PFSK-1 (cell line): ENCODE results near the gene TP53I11.

ENCODE experiments used
- FOXP2 ChIP-seq: optimal IDR thresholded peaks from 2 replicates; pipeline ENCODE3; 2011; ENCODE audit warnings: borderline replicate concordance, control low read depth, inconsistent platforms; ENCODE audit not compliant: insufficient read depth; ENCODE audit errors: extremely low read length, extremely low read depth
- POLR2AphosphoS5 ChIP-seq: IDR thresholded peaks from 2 replicates; pipeline ENCODE4 v1.6.1; 2012; ENCODE audit warnings: low read depth, mild to moderate bottlenecking, control low read depth, low read length, moderate library complexity
- SIN3A ChIP-seq: IDR thresholded peaks from 2 replicates; pipeline ENCODE4 v1.6.1; 2012; ENCODE audit warnings: mild to moderate bottlenecking, low read length, moderate library complexity, borderline replicate concordance; ENCODE audit not compliant: insufficient read depth
- TAF1 ChIP-seq: IDR thresholded peaks from 2 replicates; pipeline ENCODE4 v1.6.1; 2012; ENCODE audit warnings: low read length, control low read depth, borderline replicate concordance; ENCODE audit not compliant: insufficient read depth
- TF ChIP-seq, protein P1 (sequence below), 2 experiments: IDR thresholded peaks; 2 replicates each; pipeline versions ENCODE4 v1.6.1 to v1.8.0; 2011 to 2012; ENCODE audit warnings: low read depth in 2 of 2, low read length in 2 of 2, control low read depth in 1 of 2, inconsistent platforms in 1 of 2, mild to moderate bottlenecking in 1 of 2, moderate library complexity in 1 of 2; ENCODE audit not compliant: insufficient read depth in 1 of 2

TP53I11 gene

DNA sequence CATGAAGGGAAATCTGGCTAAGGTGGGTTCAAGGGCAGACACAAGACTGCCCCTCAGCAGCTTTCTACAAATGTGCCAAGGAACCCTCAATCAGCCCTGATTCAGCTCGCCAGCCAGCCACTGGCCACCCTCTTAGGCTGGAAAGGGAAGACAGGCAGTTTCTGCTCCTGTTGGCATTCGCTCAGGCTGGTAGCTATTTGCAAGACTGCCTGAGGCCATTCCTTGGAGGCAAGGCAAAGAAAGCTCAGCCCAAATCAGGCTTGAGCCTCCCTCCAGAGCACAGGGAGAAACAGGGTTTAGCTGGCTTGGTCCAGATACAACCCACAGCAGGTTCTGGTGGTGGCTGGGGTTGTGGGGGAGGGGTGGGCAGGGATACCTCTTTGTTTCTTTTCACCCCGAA lies 19.2 kb downstream of the TP53I11 start:
- TF ChIP-seq TAF1 (no peak), SIN3A (no peak), POLR2AphosphoS5 (no peak), FOXP2 (no peak)
- TF ChIP-seq, protein P1, sequence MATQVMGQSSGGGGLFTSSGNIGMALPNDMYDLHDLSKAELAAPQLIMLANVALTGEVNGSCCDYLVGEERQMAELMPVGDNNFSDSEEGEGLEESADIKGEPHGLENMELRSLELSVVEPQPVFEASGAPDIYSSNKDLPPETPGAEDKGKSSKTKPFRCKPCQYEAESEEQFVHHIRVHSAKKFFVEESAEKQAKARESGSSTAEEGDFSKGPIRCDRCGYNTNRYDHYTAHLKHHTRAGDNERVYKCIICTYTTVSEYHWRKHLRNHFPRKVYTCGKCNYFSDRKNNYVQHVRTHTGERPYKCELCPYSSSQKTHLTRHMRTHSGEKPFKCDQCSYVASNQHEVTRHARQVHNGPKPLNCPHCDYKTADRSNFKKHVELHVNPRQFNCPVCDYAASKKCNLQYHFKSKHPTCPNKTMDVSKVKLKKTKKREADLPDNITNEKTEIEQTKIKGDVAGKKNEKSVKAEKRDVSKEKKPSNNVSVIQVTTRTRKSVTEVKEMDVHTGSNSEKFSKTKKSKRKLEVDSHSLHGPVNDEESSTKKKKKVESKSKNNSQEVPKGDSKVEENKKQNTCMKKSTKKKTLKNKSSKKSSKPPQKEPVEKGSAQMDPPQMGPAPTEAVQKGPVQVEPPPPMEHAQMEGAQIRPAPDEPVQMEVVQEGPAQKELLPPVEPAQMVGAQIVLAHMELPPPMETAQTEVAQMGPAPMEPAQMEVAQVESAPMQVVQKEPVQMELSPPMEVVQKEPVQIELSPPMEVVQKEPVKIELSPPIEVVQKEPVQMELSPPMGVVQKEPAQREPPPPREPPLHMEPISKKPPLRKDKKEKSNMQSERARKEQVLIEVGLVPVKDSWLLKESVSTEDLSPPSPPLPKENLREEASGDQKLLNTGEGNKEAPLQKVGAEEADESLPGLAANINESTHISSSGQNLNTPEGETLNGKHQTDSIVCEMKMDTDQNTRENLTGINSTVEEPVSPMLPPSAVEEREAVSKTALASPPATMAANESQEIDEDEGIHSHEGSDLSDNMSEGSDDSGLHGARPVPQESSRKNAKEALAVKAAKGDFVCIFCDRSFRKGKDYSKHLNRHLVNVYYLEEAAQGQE (IDR thresholded peaks at IDR 0.05; ENCODE audit: insufficient read depth in 1 of 2, low read depth in 2 of 2, low read length in 2 of 2) = no peak

DNA sequence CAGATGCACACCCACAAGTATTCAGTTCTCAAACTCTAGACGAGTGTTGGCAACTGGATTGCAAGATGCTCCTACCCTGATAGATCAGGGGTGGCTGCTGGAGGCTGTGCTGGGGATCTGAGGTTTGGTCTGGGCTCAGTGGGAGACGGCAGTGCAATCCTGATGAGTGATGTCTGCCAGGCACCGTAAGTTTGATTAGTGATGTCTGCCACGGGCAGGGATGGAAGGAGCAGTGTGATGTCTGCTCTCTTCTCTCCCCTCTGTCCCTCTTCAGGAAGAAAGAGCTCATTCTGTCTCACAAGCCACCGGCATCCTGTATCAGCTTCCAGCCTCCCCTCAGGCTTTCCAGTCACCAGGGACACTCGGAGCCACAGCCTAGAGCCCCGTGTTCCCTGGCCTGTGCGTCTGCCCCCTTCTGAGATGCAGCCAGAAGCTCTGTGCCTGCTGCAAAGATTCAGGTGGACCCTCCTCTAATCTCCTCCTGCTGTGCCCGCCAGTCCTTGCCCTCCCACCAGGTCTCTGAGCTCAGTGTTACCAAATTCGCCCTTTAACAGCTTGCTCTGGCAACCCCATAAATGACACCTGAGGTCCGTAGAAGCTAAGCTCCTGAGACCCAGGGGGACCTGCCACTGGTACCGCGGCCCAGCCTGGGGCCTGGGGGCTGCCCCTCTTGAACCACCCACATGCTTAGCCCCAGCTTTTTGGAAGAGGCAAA lies 19.9 kb downstream of the TP53I11 start:
- TF ChIP-seq TAF1 (no peak), FOXP2 (no peak), POLR2AphosphoS5 (no peak), SIN3A (no peak)
- TF ChIP-seq, protein P1 (IDR thresholded peaks at IDR 0.05; ENCODE audit: insufficient read depth in 1 of 2, low read depth in 2 of 2, low read length in 2 of 2) = no peak

DNA sequence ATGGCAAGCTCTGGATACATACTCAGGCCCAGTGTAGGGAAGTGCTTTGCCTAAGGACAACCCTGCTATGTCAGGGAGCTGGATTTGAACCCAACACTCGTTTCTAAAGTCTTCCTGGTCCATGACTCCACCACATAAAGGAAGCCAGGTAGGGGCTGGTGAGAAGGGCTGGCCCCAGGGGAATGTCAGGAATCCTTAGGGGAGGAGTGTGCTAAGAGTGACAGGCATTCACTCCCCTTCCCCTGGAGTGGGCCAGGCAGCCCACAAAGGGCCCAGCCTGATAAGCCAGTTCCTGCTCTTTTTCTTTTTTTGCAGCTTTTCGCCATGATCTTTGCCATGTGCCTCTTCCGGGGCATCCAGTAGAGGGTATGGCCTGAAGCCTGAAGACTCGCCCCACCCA lies 21.9 kb downstream of the TP53I11 start:
- TF ChIP-seq TAF1 = no peak
- no peak for TF ChIP-seq FOXP2
- no peak for TF ChIP-seq POLR2AphosphoS5
- TF ChIP-seq, protein P1 (IDR thresholded peaks at IDR 0.05; ENCODE audit: insufficient read depth in 1 of 2, low read depth in 2 of 2, low read length in 2 of 2) = no peak
- TF ChIP-seq SIN3A = no peak

DNA sequence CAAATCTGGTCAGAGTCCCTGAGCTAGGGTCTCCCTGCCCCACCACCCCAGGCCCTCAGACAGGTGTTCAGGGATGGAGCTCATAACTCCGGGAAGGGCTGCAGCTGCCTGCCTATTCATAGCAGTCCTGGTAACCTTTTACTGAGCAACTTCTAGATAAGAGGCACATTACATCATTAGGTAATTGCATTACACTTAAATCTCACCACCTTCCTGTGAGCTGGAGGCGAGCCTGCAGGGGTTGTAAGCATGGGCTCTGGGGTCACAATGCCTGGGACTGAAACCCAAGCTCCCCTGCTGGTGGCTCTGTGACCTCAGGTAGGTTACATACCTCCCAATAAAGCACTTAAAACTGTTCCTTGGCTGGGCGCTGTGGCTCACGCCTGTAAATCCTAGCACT lies 22.5 kb downstream of the TP53I11 start:
- TF ChIP-seq TAF1 = no peak
- TF ChIP-seq, protein P1 (IDR thresholded peaks at IDR 0.05; ENCODE audit: insufficient read depth in 1 of 2, low read depth in 2 of 2, low read length in 2 of 2) = no peak
- TF ChIP-seq FOXP2 = no peak
- no peak for TF ChIP-seq POLR2AphosphoS5
- TF ChIP-seq SIN3A = no peak
